ENCODE data around the gene SLC28A1. TPM values are rescaled to one million over a fixed set of nuclear protein-coding genes. Genes with fewer than 3 reads are reported as not detected.

The SLC28A1 gene
- total RNA-seq, 1 experiment from 2014 or later: not detected

DNA sequence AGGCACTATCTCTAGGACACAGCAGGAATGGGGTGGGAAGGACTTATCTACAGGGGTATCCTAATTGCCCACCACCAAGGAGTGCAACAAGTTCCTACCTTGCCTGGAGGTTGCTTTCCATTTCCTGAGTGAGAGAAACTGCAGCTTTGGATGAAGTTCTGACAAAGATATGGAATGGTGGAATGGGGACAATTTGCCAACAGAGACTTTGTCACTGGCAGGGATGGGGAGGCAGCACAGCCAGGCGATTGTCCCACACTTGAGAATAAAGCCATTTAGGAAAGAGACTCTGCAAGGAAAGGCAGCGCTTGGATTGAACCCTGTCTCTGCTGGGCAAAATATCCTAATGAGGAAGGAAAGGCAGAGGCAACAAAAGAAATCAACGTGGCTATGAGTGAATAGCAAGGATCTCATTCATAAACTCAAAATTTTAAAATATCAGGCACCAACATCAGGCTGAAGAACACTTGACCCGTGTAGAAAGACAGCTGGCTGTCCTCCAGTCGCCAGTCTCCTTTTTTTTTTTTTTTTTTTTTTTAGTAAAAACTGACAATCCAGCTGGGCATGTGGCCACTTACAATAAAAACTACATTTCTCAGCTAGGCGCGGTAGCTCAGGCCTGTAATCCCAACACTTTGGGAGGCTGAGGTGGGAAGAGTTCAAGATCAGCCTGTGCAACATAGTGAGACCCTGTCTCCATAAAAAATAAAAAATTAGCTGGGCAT lies 65.5 kb downstream of the SLC28A1 start:
- ChIA-PET POLR2A (no interaction called here), CTCF (interaction anchor here (0.6 to 2.5 kb wide), 4 partner anchors 95 to 363 kb away, joined by 3 to 15 read pairs (median 3); no protein-coding TSS in a partner anchor)
- Mint-ChIP-seq H3K9me3 (ENCODE audit: unreplicated experiment) (no peaks in the 10 kb centered on the region), H3K27ac (ENCODE audit: low read depth, unreplicated experiment) (no peak overlapping the region), H3K4me3 (ENCODE audit: unreplicated experiment) (no peak overlapping the region), H3K4me1 (ENCODE audit: insufficient read depth, unreplicated experiment) (peaks cover 5% of the 10 kb centered on the region), H3K27me3 (ENCODE audit: insufficient read depth, unreplicated experiment) (no peaks in the 10 kb centered on the region), H3K36me3 (ENCODE audit: insufficient read depth, unreplicated experiment) (no peaks in the 10 kb centered on the region)
- TF ChIP-seq, protein P1, sequence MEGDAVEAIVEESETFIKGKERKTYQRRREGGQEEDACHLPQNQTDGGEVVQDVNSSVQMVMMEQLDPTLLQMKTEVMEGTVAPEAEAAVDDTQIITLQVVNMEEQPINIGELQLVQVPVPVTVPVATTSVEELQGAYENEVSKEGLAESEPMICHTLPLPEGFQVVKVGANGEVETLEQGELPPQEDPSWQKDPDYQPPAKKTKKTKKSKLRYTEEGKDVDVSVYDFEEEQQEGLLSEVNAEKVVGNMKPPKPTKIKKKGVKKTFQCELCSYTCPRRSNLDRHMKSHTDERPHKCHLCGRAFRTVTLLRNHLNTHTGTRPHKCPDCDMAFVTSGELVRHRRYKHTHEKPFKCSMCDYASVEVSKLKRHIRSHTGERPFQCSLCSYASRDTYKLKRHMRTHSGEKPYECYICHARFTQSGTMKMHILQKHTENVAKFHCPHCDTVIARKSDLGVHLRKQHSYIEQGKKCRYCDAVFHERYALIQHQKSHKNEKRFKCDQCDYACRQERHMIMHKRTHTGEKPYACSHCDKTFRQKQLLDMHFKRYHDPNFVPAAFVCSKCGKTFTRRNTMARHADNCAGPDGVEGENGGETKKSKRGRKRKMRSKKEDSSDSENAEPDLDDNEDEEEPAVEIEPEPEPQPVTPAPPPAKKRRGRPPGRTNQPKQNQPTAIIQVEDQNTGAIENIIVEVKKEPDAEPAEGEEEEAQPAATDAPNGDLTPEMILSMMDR (IDR thresholded peaks at IDR 0.05; ENCODE audit: unreplicated experiment): no peak
- intact Hi-C loops (cut with micrococcal nuclease): no loop called here
- DNase-seq (ENCODE audit: unreplicated experiment): no peak
- no TSS peak for BruUV-seq (replicated peaks)

DNA sequence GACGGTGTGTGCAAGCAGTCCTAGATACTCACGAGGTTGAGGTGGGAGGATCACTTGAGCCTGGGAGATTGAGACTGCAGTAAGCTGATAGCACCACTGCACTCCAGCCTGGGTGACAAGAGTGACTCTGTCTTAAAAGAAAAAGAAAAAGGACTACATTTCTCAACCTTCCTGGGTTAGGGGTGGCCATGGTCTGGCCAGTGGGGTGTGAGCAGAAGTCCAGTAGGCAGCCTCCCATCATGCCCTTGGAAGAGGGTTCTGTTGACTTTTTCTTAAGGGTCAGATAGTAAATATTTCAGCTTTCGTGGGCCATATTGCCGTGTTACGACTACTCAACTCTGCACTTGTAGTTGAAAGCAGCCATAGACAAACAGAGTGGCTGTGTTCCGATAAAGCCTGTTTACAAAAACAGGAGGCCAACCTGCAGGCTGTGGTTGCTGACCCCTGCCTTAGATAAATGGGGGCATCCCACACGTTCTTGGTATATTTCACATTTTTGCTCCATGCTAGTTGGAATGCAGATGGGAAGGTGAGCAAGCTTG lies 66.2 kb downstream of the SLC28A1 start:
- Mint-ChIP-seq H3K27me3 (ENCODE audit: insufficient read depth, unreplicated experiment) (no peaks in the 10 kb centered on the region), H3K27ac (ENCODE audit: low read depth, unreplicated experiment) (no peak overlapping the region), H3K4me1 (ENCODE audit: insufficient read depth, unreplicated experiment) (peaks cover 5% of the 10 kb centered on the region), H3K9me3 (ENCODE audit: unreplicated experiment) (no peaks in the 10 kb centered on the region), H3K36me3 (ENCODE audit: insufficient read depth, unreplicated experiment) (no peaks in the 10 kb centered on the region), H3K4me3 (ENCODE audit: unreplicated experiment) (no peak overlapping the region)
- TF ChIP-seq, protein P1 (IDR thresholded peaks at IDR 0.05; ENCODE audit: unreplicated experiment): no peak
- intact Hi-C loops (cut with micrococcal nuclease): no loop called here
- no TSS peak for BruUV-seq (replicated peaks)
- POLR2A ChIA-PET: no interaction called here
- CTCF ChIA-PET: interaction anchor here (0.8 to 2.5 kb wide), 2 partner anchors 94 to 96 kb away, joined by 6 to 15 read pairs; no protein-coding TSS in a partner anchor
- DNase-seq (ENCODE audit: unreplicated experiment): no peak

DNA sequence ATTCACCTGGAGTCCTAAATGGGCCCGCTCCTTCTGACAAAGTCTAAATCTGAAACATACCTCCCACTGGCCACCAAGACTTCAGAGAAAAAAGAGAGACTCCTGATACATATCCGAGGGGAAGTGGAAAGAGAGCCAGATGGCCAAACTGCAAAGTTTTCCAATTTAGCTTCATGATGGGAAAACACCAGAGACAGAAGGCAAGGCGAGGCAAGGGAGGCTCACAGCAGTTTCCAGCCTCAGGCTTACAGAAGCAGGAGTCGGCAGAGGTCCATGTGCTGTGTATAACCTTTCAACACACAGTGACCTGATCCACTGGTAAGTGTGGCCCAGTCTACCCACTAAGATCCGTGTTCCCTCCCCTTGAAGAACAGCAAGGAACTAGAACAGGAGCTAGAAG lies 67.3 kb downstream of the SLC28A1 start:
- BruUV-seq (replicated peaks): no TSS peak
- intact Hi-C loops (cut with micrococcal nuclease): no loop called here

DNA sequence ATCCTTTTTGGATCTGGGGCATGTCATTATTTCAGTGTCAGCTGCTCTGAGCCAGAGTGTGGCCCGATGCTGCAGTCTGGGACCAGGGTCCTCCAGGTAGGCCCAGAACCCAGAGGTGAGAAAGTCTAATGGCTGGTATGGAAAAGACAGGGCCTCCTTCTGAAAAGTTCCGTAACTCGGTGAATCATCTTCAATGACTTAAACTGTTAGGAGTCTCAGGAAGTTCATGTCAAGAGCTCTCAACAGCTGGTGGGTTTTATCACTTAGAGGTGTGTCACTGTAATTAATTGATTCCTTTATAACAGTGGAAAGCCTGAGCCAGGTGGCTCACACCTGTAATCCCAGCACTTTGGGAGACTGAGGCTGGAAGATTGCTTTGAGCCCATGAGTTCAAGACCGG lies 68.7 kb downstream of the SLC28A1 start:
- intact Hi-C loops (cut with micrococcal nuclease): no loop called here
- H3K27me3 Mint-ChIP-seq (ENCODE audit: insufficient read depth, unreplicated experiment): no peaks in the 10 kb centered on the region

More for the DNA sequence above, 67.3 kb downstream of the SLC28A1 start:
- Mint-ChIP-seq H3K27me3 (ENCODE audit: insufficient read depth, unreplicated experiment) (no peaks in the 10 kb centered on the region), H3K36me3 (ENCODE audit: insufficient read depth, unreplicated experiment) (no peaks in the 10 kb centered on the region), H3K4me3 (ENCODE audit: unreplicated experiment) (no peak overlapping the region), H3K9me3 (ENCODE audit: unreplicated experiment) (no peaks in the 10 kb centered on the region), H3K4me1 (ENCODE audit: insufficient read depth, unreplicated experiment) (peaks cover 5% of the 10 kb centered on the region), H3K27ac (ENCODE audit: low read depth, unreplicated experiment) (no peak overlapping the region)
- DNase-seq (ENCODE audit: unreplicated experiment): no peak
- ChIA-PET POLR2A (no interaction called here), CTCF (interaction anchor here (0.6 to 2.5 kb wide), 4 partner anchors 10 to 198 kb away, joined by 3 to 15 read pairs (median 4); no protein-coding TSS in a partner anchor)
- TF ChIP-seq, protein P1 (IDR thresholded peaks at IDR 0.05; ENCODE audit: unreplicated experiment): no peak

More for the DNA sequence above, 68.7 kb downstream of the SLC28A1 start:
- peaks cover 5% of the 10 kb centered on the region for H3K4me1 Mint-ChIP-seq (ENCODE audit: insufficient read depth, unreplicated experiment)
- ChIA-PET POLR2A (no interaction called here), CTCF (interaction anchor here (1.0 to 3.2 kb wide), 4 partner anchors 8 to 93 kb away, joined by 3 to 50 read pairs (median 5); no protein-coding TSS in a partner anchor)
- no peak overlapping the region for H3K27ac Mint-ChIP-seq (ENCODE audit: low read depth, unreplicated experiment)
- no peaks in the 10 kb centered on the region for H3K36me3 Mint-ChIP-seq (ENCODE audit: insufficient read depth, unreplicated experiment)
- TF ChIP-seq, protein P1 (IDR thresholded peaks at IDR 0.05; ENCODE audit: unreplicated experiment): no peak
- H3K4me3 Mint-ChIP-seq (ENCODE audit: unreplicated experiment): no peak overlapping the region
- no peak for DNase-seq (ENCODE audit: unreplicated experiment)
- BruUV-seq (replicated peaks): no TSS peak
- no peaks in the 10 kb centered on the region for H3K9me3 Mint-ChIP-seq (ENCODE audit: unreplicated experiment)
